Measurements from ENCODE around the gene IL1RAPL1.

DNA sequence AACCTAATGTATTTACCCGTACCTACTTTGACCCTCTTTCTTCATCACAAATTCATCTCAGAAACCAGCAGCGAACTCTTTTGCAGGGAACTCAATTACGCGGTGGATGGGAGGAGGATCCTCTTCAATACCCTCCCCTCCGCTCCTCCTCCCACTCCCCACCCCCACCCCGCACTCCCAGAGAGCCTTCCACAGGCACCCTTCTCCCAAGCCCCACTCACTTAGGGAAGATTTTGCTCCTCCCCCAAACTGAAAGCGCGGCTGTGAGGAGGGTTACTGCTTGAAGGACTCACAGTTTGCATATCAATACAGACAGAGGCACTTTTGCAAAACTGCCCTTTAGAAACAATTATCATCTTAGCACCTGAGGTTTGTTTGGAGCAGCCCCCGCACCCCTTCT, 960 bp upstream of the IL1RAPL1 start:
- TF ChIP-seq POLR2A (IDR thresholded peaks at IDR 0.05) (no peak), EP300 (IDR thresholded peaks at IDR 0.05) (no peak)
- TF ChIP-seq, protein P1, sequence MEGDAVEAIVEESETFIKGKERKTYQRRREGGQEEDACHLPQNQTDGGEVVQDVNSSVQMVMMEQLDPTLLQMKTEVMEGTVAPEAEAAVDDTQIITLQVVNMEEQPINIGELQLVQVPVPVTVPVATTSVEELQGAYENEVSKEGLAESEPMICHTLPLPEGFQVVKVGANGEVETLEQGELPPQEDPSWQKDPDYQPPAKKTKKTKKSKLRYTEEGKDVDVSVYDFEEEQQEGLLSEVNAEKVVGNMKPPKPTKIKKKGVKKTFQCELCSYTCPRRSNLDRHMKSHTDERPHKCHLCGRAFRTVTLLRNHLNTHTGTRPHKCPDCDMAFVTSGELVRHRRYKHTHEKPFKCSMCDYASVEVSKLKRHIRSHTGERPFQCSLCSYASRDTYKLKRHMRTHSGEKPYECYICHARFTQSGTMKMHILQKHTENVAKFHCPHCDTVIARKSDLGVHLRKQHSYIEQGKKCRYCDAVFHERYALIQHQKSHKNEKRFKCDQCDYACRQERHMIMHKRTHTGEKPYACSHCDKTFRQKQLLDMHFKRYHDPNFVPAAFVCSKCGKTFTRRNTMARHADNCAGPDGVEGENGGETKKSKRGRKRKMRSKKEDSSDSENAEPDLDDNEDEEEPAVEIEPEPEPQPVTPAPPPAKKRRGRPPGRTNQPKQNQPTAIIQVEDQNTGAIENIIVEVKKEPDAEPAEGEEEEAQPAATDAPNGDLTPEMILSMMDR (IDR thresholded peaks at IDR 0.05): no peak

All from tibial nerve (tissue), 4 donors.